NCI-H128 (cell line): Measurements from ENCODE around the gene UBXN4.
"Not testable (repeated sequence)": the region's sequence is repeated elsewhere in the genome, so short reads cannot be mapped to it uniquely, and the experiment has no call there.

Experiments used
- DNase-seq: peaks from one replicate; lab custom pipeline; 2025; ENCODE audit not compliant: unreplicated experiment; lab: John Stamatoyannopoulos, UW

The UBXN4 gene

GRCh38 chr2:135741395-135742324 is at the start of gene UBXN4:
Gene UBXN4 (plus strand): TSS chr2:135741855. CDS start chr2:135741930, 75 bp downstream.
- DNase-seq, result peak; percentile 89

GRCh38 chr2:135694711-135695110 is 46.9 kb upstream of the UBXN4 start:
- no peak for DNase-seq

- DNase-seq, result no peak
Observed at GRCh38 chr2:135698838-135699237, 42.8 kb upstream of the UBXN4 start.

GRCh38 chr2:135701442-135701841 is 40.2 kb upstream of the UBXN4 start:
- no peak for DNase-seq

GRCh38 chr2:135703300-135703699 is 38.4 kb upstream of the UBXN4 start:
- DNase-seq, result no peak

- not testable (repeated sequence) for DNase-seq
Observed at GRCh38 chr2:135704075-135704474, 37.6 kb upstream of the UBXN4 start.

GRCh38 chr2:135708159-135708558 is 33.5 kb upstream of the UBXN4 start:
- DNase-seq, result no peak

GRCh38 chr2:135709992-135710391 is 31.7 kb upstream of the UBXN4 start:
- DNase-seq, result peak; percentile 0

- DNase-seq, result not testable (repeated sequence)
Observed at GRCh38 chr2:135715086-135715485, 26.6 kb upstream of the UBXN4 start.

- DNase-seq, result no peak
Observed at GRCh38 chr2:135728064-135728743, 13.5 kb upstream of the UBXN4 start.

- DNase-seq, result no peak
Observed at GRCh38 chr2:135732561-135732960, 9.1 kb upstream of the UBXN4 start.

GRCh38 chr2:135733045-135733444 is 8.6 kb upstream of the UBXN4 start:
- DNase-seq, result no peak

- no peak for DNase-seq
Observed at GRCh38 chr2:135736546-135736945, 5.1 kb upstream of the UBXN4 start.

- no peak for DNase-seq
Observed at GRCh38 chr2:135740206-135740605, 1.4 kb upstream of the UBXN4 start.

GRCh38 chr2:135741043-135741394 is 636 bp upstream of the UBXN4 start:
- no peak for DNase-seq

- no peak for DNase-seq
Observed at GRCh38 chr2:135742325-135742757, 686 bp downstream of the UBXN4 start.

- DNase-seq, result no peak
Observed at GRCh38 chr2:135743860-135744259, 2.2 kb downstream of the UBXN4 start.

- no peak for DNase-seq
Observed at GRCh38 chr2:135744760-135745314, 3.2 kb downstream of the UBXN4 start.

GRCh38 chr2:135745545-135745944 is 3.9 kb downstream of the UBXN4 start:
- DNase-seq, result no peak

GRCh38 chr2:135755573-135755972 is 13.9 kb downstream of the UBXN4 start:
- no peak for DNase-seq

GRCh38 chr2:135756692-135757091 is 15.0 kb downstream of the UBXN4 start:
- DNase-seq, result no peak

- no peak for DNase-seq
Observed at GRCh38 chr2:135762022-135762421, 20.4 kb downstream of the UBXN4 start.
